GM21528 (cell line): ENCODE data around the gene ASGR2.
"Not testable (repeated sequence)": the region's sequence is repeated elsewhere in the genome, so short reads cannot be mapped to it uniquely, and the experiment has no call there.

ENCODE experiments used
- ATAC-seq: cut with Tn5 transposase; IDR thresholded peaks from one replicate; pipeline ENCODE4 v1.9.1; 2021; ENCODE audit warnings: mild to moderate bottlenecking, moderate library complexity; ENCODE audit not compliant: unreplicated experiment, low FRiP score

Gene ASGR2

GRCh38 chr17:7102421-7102820 is 12.2 kb downstream of the ASGR2 start:
- ATAC-seq = no peak

- no peak for ATAC-seq
Observed at GRCh38 chr17:7101531-7101930, 13.1 kb downstream of the ASGR2 start.

- ATAC-seq = not testable (repeated sequence)
Observed at GRCh38 chr17:7100641-7101379, 13.8 kb downstream of the ASGR2 start.

GRCh38 chr17:7098802-7099459 is 15.7 kb downstream of the ASGR2 start:
- no peak for ATAC-seq

GRCh38 chr17:7097940-7098339 is 16.7 kb downstream of the ASGR2 start:
- ATAC-seq = no peak

- no peak for ATAC-seq
Observed at GRCh38 chr17:7095625-7096024, 19.0 kb downstream of the ASGR2 start.

GRCh38 chr17:7094652-7095019 is 20.0 kb downstream of the ASGR2 start:
- ATAC-seq = no peak

- not testable (repeated sequence) for ATAC-seq
Observed at GRCh38 chr17:7091311-7092005, 23.2 kb downstream of the ASGR2 start.

- not testable (repeated sequence) for ATAC-seq
Observed at GRCh38 chr17:7089570-7089969, 25.1 kb downstream of the ASGR2 start.

- not testable (repeated sequence) for ATAC-seq
Observed at GRCh38 chr17:7088442-7088841, 26.2 kb downstream of the ASGR2 start.

- ATAC-seq = no peak
Observed at GRCh38 chr17:7084088-7084487, 30.5 kb downstream of the ASGR2 start.

GRCh38 chr17:7083592-7083991 is 31.0 kb downstream of the ASGR2 start:
- no peak for ATAC-seq

- ATAC-seq = no peak
Observed at GRCh38 chr17:7081341-7082062, 33.1 kb downstream of the ASGR2 start.

GRCh38 chr17:7080456-7081041 is 34.1 kb downstream of the ASGR2 start:
- ATAC-seq = no peak

- ATAC-seq = no peak
Observed at GRCh38 chr17:7079581-7080455, 34.8 kb downstream of the ASGR2 start, which contains the start of gene CLEC10A. CLEC10A (minus strand) TSS chr17:7080251; CDS start chr17:7078812, 1,439 bp downstream.

- ATAC-seq = no peak
Observed at GRCh38 chr17:7078711-7079110, 35.9 kb downstream of the ASGR2 start.

GRCh38 chr17:7077911-7078546 is 36.6 kb downstream of the ASGR2 start:
- no peak for ATAC-seq

GRCh38 chr17:7074931-7075330 is 39.7 kb downstream of the ASGR2 start:
- no peak for ATAC-seq

GRCh38 chr17:7072406-7072805 is 42.2 kb downstream of the ASGR2 start:
- no peak for ATAC-seq
